ENCODE measurements around the gene YLPM1. TPM values are rescaled to one million over a fixed set of nuclear protein-coding genes. Genes with fewer than 3 reads are reported as not detected.
"Not testable (repeated sequence)": the region's sequence is repeated elsewhere in the genome, so short reads cannot be mapped to it uniquely, and the experiment has no call there.

The YLPM1 gene
- total RNA-seq, 4 donors from 2014 or later: 35.0 to 42.7 (median 37.5) TPM

DNA sequence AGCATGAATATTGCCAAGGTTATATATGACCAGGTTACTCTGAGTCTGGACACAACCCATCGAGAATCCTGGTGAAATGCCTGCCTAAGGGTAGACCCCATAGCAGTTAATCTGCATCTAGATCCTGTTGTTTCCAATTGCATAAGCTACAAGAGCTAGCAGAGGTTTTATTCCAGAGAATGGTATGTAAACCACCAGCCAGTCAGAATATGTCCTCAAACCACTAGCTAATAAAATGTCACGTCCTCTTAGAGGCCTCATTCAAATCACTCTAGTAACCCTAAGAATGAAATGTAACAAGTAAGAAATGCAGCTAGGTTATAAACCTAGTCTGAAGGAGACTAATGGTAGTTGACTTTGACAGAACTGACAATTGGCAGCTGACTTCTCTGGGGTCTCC is 9.0 kb upstream of the YLPM1 start:
- WGBS, 2 donors: 74 to 84% methylated on average over 2 of the region's 2 CpGs
- DNase-seq (ENCODE audit: low spot score in 2 of 2): no peak
- intact Hi-C loops (cut with DNase I; ENCODE audit: low total_unique reads): no loop called here
- no peak overlapping the region for H3K4me3 ChIP-seq (ENCODE audit: low read depth, poor library complexity, severe bottlenecking)
- TF ChIP-seq POLR2A (IDR thresholded peaks at IDR 0.05): no peak
- TF ChIP-seq, protein P1, sequence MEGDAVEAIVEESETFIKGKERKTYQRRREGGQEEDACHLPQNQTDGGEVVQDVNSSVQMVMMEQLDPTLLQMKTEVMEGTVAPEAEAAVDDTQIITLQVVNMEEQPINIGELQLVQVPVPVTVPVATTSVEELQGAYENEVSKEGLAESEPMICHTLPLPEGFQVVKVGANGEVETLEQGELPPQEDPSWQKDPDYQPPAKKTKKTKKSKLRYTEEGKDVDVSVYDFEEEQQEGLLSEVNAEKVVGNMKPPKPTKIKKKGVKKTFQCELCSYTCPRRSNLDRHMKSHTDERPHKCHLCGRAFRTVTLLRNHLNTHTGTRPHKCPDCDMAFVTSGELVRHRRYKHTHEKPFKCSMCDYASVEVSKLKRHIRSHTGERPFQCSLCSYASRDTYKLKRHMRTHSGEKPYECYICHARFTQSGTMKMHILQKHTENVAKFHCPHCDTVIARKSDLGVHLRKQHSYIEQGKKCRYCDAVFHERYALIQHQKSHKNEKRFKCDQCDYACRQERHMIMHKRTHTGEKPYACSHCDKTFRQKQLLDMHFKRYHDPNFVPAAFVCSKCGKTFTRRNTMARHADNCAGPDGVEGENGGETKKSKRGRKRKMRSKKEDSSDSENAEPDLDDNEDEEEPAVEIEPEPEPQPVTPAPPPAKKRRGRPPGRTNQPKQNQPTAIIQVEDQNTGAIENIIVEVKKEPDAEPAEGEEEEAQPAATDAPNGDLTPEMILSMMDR (IDR thresholded peaks at IDR 0.05): no peak

DNA sequence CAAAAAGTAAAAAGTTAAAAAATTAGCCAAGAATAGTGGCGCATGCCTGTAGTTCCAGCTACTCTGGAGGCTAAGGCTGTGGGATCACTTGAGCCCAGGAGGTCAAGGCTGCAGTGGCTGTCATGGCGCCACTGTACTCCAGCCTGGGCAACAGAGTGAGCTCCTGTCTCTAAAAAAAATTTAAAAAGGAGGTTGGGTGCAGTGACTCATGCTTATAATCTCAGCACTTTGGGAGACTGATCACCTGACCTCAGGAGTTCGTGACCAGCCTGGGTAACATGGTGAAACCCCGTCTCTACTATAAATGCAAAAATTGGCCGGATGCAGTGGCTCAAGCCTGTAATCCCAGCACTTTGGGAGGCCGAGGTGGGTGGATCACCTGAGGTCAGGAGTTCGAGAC is 8.2 kb upstream of the YLPM1 start:
- intact Hi-C loops (cut with DNase I; ENCODE audit: low total_unique reads): no loop called here
- TF ChIP-seq POLR2A (IDR thresholded peaks at IDR 0.05): no peak
- TF ChIP-seq, protein P1 (IDR thresholded peaks at IDR 0.05): no peak
- no peak for DNase-seq (ENCODE audit: low spot score in 2 of 2)
- WGBS, 2 donors: 92 to 95% methylated on average over 7 of the region's 7 CpGs
- no peak overlapping the region for H3K4me3 ChIP-seq (ENCODE audit: low read depth, poor library complexity, severe bottlenecking)

- no peak overlapping the region for H3K4me3 ChIP-seq (ENCODE audit: low read depth, poor library complexity, severe bottlenecking)
- 88 to 94% methylated on average over 1 of the region's 1 CpG for WGBS, 2 donors
- DNase-seq (ENCODE audit: low spot score in 2 of 2): no peak
- intact Hi-C loops (cut with DNase I; ENCODE audit: low total_unique reads): no loop called here
- TF ChIP-seq, protein P1 (IDR thresholded peaks at IDR 0.05): no peak
- TF ChIP-seq POLR2A (IDR thresholded peaks at IDR 0.05): no peak
These were observed 6.8 kb upstream of the YLPM1 start for GRCh38 chr14:74756326-74756725.

DNA sequence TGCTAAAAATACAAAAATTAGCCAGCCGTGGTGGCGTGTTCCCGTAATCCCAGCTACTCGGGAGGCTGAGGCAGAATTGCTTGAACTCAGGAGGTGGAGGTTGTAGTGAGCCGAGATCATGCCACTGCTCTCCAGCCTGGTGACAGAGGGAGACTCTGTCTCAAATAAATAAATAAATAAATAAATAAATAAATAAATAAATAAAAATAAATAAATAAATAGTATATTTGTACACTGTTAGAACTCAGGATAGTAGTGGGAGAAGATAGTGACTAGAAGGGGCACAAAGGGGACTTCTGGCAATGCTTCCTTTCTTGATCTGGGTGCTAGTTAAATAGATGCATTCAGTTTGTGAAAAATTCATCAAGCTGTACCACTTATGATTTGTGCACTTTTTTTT is 4.6 kb upstream of the YLPM1 start:
- WGBS, 2 donors: 90 to 92% methylated on average over 5 of the region's 5 CpGs
- intact Hi-C loops (cut with DNase I; ENCODE audit: low total_unique reads); DNase-seq (ENCODE audit: low spot score in 2 of 2); H3K4me3 ChIP-seq (ENCODE audit: low read depth, poor library complexity, severe bottlenecking): not testable (repeated sequence)

- 2 to 3% methylated on average over 15 to 19 of the region's 19 CpGs for WGBS, 2 donors
- peak overlapping the region; percentile 97 for H3K4me3 ChIP-seq (ENCODE audit: low read depth, poor library complexity, severe bottlenecking)
- no peak for TF ChIP-seq POLR2A (IDR thresholded peaks at IDR 0.05)
- TF ChIP-seq, protein P1 (IDR thresholded peaks at IDR 0.05): no peak
- peak; percentile 14 to 86 for DNase-seq (ENCODE audit: low spot score in 2 of 2)
- intact Hi-C loops (cut with DNase I; ENCODE audit: low total_unique reads): no loop called here
These were observed 851 bp downstream of the YLPM1 start for GRCh38 chr14:74763803-74764531.

- no peak overlapping the region for H3K4me3 ChIP-seq (ENCODE audit: low read depth, poor library complexity, severe bottlenecking)
- no peak for TF ChIP-seq POLR2A (IDR thresholded peaks at IDR 0.05)
- TF ChIP-seq, protein P1 (IDR thresholded peaks at IDR 0.05): no peak
- intact Hi-C loops (cut with DNase I; ENCODE audit: low total_unique reads): no loop called here
- no peak for DNase-seq (ENCODE audit: low spot score in 2 of 2)
These were observed 2.6 kb downstream of the YLPM1 start for GRCh38 chr14:74765721-74766120.
